Omental fat pad (tissue), 4 donors: ENCODE data around the gene MT1X. TPM values are rescaled to one million over a fixed set of nuclear protein-coding genes. Genes with fewer than 3 reads are reported as not detected.

Experiments used
- ATAC-seq: fragments of 150-250 bp; one replicate; pipeline ENCODE4 v1.9.1; 2016; ENCODE audit warnings: mild to moderate bottlenecking, moderate library complexity; ENCODE audit not compliant: low FRiP score
- DNase-seq: peaks from one replicate; pipeline ENCODE4 v3.0.0-alpha.2; 2019; ENCODE audit warnings: low spot score
- CTCF ChIP-seq, 3 donors: fragments of 450-650 bp; IDR thresholded peaks; one replicate each; pipeline ENCODE4 v1.5.1; 2016 to 2017; ENCODE audit warnings: antibody characterized with exemption in 3 of 3, mild to moderate bottlenecking in 3 of 3, moderate library complexity in 2 of 3
- total RNA-seq, 4 donors: library from RNA; depleted of rRNA; stranded (reverse); fragments of >200 nt; gene quantifications; one replicate each; pipeline ENCODE4 v1.1.0, GENCODE V29; 2016

MT1X gene
- total RNA-seq, 4 donors from 2014 or later, result 1,336 to 3,452 (median 1,838) TPM

GRCh38 chr16:56702836-56703235, 20.6 kb downstream of the MT1X start:
- DNase-seq (no peak), ATAC-seq (no peak)
- no peak for TF ChIP-seq CTCF (IDR thresholded peaks at IDR 0.05)

GRCh38 chr16:56708525-56709442, 26.5 kb downstream of the MT1X start:
- TF ChIP-seq CTCF (IDR thresholded peaks at IDR 0.05), result no peak
- no peak for DNase-seq
- ATAC-seq, result no peak

DNA sequence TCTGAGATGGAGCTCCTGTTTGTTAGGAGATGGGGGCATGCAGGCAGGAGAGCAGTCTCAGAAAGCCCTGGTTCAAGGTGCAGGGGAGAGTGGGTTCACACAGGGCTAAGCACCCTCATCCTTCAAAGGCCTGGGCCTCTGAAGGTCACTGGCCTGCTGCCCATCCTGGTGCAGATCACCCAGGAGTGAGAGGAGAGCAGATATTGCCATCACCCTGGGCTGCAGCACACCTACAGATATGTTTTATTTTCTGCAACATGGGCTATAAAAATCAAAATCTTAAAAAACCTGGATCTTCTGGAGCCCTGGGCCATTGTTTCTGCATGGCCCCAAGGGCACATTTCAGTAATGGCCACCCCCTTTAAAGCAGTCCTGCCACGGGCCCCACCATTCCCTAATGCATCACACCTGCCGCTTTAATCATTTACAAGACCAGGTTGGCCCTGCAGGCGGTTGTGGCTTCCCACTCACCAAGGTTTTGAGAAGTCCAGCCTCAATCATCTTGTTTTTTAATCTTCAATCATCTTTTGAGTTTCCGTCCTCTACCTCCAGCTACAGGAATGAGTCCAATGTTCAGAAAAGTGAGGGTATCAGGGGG, 27.3 kb downstream of the MT1X start:
- TF ChIP-seq CTCF (IDR thresholded peaks at IDR 0.05), result no peak
- ATAC-seq, result no peak
- no peak for DNase-seq

DNA sequence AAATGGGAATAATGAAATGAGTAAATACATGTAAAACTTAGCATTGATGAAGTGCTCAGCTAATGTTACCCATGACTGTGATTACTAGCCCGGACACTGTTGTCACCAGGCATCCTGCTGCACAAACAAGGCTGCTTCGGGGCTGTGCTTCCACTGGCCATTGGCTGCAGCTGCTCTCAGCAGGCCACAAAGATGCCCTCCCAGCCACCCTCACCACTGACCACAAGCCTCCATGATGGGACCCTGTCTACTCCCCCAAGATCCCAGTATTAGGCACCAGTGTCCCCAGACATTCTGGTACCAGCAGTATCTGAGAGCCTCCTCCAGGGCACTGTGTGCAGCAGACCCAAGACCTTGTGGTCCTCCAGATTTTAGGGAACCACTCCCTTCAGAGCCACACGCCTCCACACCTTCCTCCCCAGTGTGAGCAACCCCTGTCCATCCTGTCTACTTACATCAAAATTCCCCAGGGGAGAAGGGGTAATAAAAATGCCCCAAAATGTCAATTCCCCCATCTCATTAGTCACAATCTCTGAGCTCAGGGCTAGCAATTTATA, 28.0 kb downstream of the MT1X start:
- no peak for TF ChIP-seq CTCF (IDR thresholded peaks at IDR 0.05)
- no peak for ATAC-seq
- DNase-seq, result no peak

GRCh38 chr16:56711862-56712261, 29.6 kb downstream of the MT1X start:
- no peak for ATAC-seq
- no peak for DNase-seq
- no peak for TF ChIP-seq CTCF (IDR thresholded peaks at IDR 0.05)

GRCh38 chr16:56713794-56714193, 31.5 kb downstream of the MT1X start:
- ATAC-seq (no peak), DNase-seq (no peak)
- TF ChIP-seq CTCF (IDR thresholded peaks at IDR 0.05), result no peak
